Suprapubic skin (tissue), 4 donors: ENCODE measurements around the gene OR5P2. TPM values are rescaled to one million over a fixed set of nuclear protein-coding genes. Genes with fewer than 3 reads are reported as not detected.

Source experiments
- DNase-seq, 2 donors: peaks; one replicate each; pipeline ENCODE4 v3.0.0-alpha.2; 2019; ENCODE audit warnings: low spot score in 2 of 2
- H3K27ac ChIP-seq: fragments of 200-600 bp; sonication (generic); one replicate; pipeline ENCODE4 v1.5.1; 2019
- H3K27me3 ChIP-seq: fragments of 200-600 bp; sonication (generic); one replicate; pipeline ENCODE4 v1.5.1; 2019
- H3K36me3 ChIP-seq: fragments of 200-600 bp; sonication (generic); one replicate; pipeline ENCODE4 v1.5.1; 2019
- H3K4me1 ChIP-seq: fragments of 200-600 bp; sonication (generic); one replicate; pipeline ENCODE4 v1.5.1; 2019
- H3K4me3 ChIP-seq: fragments of 200-600 bp; sonication (generic); one replicate; pipeline ENCODE4 v1.5.1; 2019; ENCODE audit warnings: mild to moderate bottlenecking
- H3K9me3 ChIP-seq: fragments of 200-600 bp; sonication (generic); one replicate; pipeline ENCODE4 v1.5.1; 2019
- CTCF ChIP-seq, 2 donors: fragments of 200-600 bp in 1 of 2; fragments of 450-650 bp in 1 of 2; sonication (generic) in 1 of 2; IDR thresholded peaks; one replicate each; pipeline ENCODE4 v1.5.1; 2016 to 2019; ENCODE audit warnings: antibody characterized with exemption in 2 of 2, mild to moderate bottlenecking in 1 of 2, moderate library complexity in 1 of 2
- EP300 ChIP-seq: sonication (generic); formaldehyde crosslinking; IDR thresholded peaks from one replicate; pipeline ENCODE4 v1.6.1; 2017; ENCODE audit warnings: antibody characterized with exemption
- POLR2A ChIP-seq, 2 donors: fragments of 450-650 bp; IDR thresholded peaks; one replicate each; pipeline ENCODE4 v1.6.1; 2017; ENCODE audit warnings: antibody characterized with exemption in 2 of 2, mild to moderate bottlenecking in 2 of 2, moderate library complexity in 2 of 2
- POLR2AphosphoS5 ChIP-seq, 3 donors: sonication (generic); formaldehyde crosslinking; IDR thresholded peaks; one replicate each; pipeline ENCODE4 v1.6.1; 2017; ENCODE audit warnings: antibody characterized with exemption in 3 of 3
- WGBS: methylation state at CpG from one replicate; pipeline ENCODE4 v1.1.5; 2018; 5-methylcytosine and 5-hydroxymethylcytosine counted together
- total RNA-seq, 4 donors: library from RNA; depleted of rRNA; stranded (reverse); fragments of >200 nt; gene quantifications; one replicate each; pipeline ENCODE4 v1.1.0, GENCODE V29; 2016

Gene OR5P2
- 10 to 100 TPM in 1 of 4 donors, 1 to 10 TPM in 3; 1.8 to 17.2 (median 2.5) TPM for total RNA-seq

- Histone ChIP-seq H3K4me1 (no peaks in the 10 kb centered on the region), H3K4me3 (no peak within 1 kb of the TSS), H3K36me3 (no peaks in the 10 kb centered on the region), H3K9me3 (no peaks in the 10 kb centered on the region), H3K27me3 (no peaks in the 10 kb centered on the region), H3K27ac (no peak within 1 kb of the TSS)
- no peak for DNase-seq
- TF ChIP-seq POLR2AphosphoS5 (IDR thresholded peaks at IDR 0.05), result no peak
- no peak for TF ChIP-seq EP300
- TF ChIP-seq CTCF (IDR thresholded peaks at IDR 0.05), result no peak
- TF ChIP-seq POLR2A (IDR thresholded peaks at IDR 0.05), result no peak
- 90% methylated on average over 5 of the region's 5 CpGs for WGBS
These were observed at the start of gene OR5P2 for GRCh38 chr11:7796842-7797241. OR5P2 (minus strand) TSS chr11:7796942; CDS start chr11:7796942, 0 bp downstream.

- H3K36me3 ChIP-seq, result no peaks in the 10 kb centered on the region
- H3K27ac ChIP-seq, result no peak overlapping the region
- WGBS, result 94% methylated on average over 3 of the region's 3 CpGs
- H3K27me3 ChIP-seq, result no peaks in the 10 kb centered on the region
- H3K4me1 ChIP-seq, result no peaks in the 10 kb centered on the region
- DNase-seq, result no peak
- no peaks in the 10 kb centered on the region for H3K9me3 ChIP-seq
- H3K4me3 ChIP-seq, result no peak overlapping the region
- TF ChIP-seq EP300, result no peak
These were observed 49.3 kb upstream of the OR5P2 start for GRCh38 chr11:7846003-7846402.

DNA sequence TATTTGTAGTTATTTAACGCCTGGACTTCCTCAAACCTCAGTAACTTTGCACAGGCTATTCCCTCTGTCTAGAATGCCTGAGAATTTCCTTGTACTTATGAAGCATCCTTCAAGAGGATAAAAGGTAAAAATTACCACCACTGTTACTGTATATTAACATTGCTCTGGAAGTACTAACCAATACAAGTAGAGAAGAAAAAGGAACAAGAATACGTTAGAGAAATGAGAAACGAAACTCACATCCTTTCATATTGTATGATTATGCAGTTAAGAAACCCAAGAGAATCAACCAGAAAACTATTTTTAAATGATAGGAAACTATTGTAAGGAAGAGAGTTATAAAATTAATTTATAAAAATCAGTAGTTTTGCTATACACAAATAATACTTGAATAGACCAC, 48.2 kb upstream of the OR5P2 start:
- H3K9me3 ChIP-seq, result no peaks in the 10 kb centered on the region
- H3K36me3 ChIP-seq, result no peaks in the 10 kb centered on the region
- TF ChIP-seq CTCF (IDR thresholded peaks at IDR 0.05) (no peak), EP300 (no peak), POLR2AphosphoS5 (IDR thresholded peaks at IDR 0.05) (no peak), POLR2A (IDR thresholded peaks at IDR 0.05) (no peak)
- no peak overlapping the region for H3K4me3 ChIP-seq
- no peak overlapping the region for H3K27ac ChIP-seq
- no peak for DNase-seq
- H3K27me3 ChIP-seq, result no peaks in the 10 kb centered on the region
- no peaks in the 10 kb centered on the region for H3K4me1 ChIP-seq
- 46% methylated on average over 3 of the region's 3 CpGs for WGBS

GRCh38 chr11:7844521-7844920, 47.8 kb upstream of the OR5P2 start:
- H3K27me3 ChIP-seq, result no peaks in the 10 kb centered on the region
- 63% methylated on average over 1 of the region's 1 CpG for WGBS
- H3K27ac ChIP-seq, result no peak overlapping the region

DNA sequence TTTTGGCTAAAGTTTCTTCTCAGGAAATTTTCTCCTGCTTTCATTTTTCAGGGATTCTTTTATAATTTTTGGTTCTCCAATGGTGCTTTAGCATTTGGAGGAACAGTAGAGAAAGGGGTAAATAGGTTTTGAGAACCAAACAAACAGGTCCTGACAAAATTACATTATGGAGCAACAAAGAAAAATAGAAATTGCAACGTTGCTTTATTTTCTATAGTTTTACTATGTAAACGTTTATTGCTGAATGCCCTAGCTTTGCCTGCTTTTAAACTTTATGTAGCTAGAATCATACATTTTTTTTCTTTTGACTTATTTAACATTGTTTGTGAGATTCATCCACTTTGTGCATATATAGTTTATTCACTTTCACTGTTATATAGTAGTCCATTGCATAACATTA, 43.8 kb upstream of the OR5P2 start:
- Histone ChIP-seq H3K36me3 (no peaks in the 10 kb centered on the region), H3K27me3 (no peaks in the 10 kb centered on the region), H3K9me3 (no peaks in the 10 kb centered on the region), H3K4me3 (no peak overlapping the region), H3K4me1 (no peaks in the 10 kb centered on the region), H3K27ac (no peak overlapping the region)
- TF ChIP-seq POLR2A (IDR thresholded peaks at IDR 0.05) (no peak), CTCF (IDR thresholded peaks at IDR 0.05) (no peak), POLR2AphosphoS5 (IDR thresholded peaks at IDR 0.05) (no peak), EP300 (no peak)
- 72% methylated on average over 2 of the region's 2 CpGs for WGBS
- DNase-seq, result no peak

More at GRCh38 chr11:7844521-7844920, 47.8 kb upstream of the OR5P2 start:
- no peaks in the 10 kb centered on the region for H3K36me3 ChIP-seq
- H3K4me1 ChIP-seq, result no peaks in the 10 kb centered on the region
- no peak for DNase-seq
- TF ChIP-seq EP300 (no peak), CTCF (IDR thresholded peaks at IDR 0.05) (no peak), POLR2AphosphoS5 (IDR thresholded peaks at IDR 0.05) (no peak)
- H3K4me3 ChIP-seq, result no peak overlapping the region
- no peaks in the 10 kb centered on the region for H3K9me3 ChIP-seq

- no peak overlapping the region for H3K4me3 ChIP-seq
- no peaks in the 10 kb centered on the region for H3K4me1 ChIP-seq
- no peaks in the 10 kb centered on the region for H3K36me3 ChIP-seq
- H3K9me3 ChIP-seq, result no peaks in the 10 kb centered on the region
- no peak overlapping the region for H3K27ac ChIP-seq
- no peak for TF ChIP-seq POLR2A (IDR thresholded peaks at IDR 0.05)
- DNase-seq, result no peak
- no peaks in the 10 kb centered on the region for H3K27me3 ChIP-seq
These were observed 36.8 kb upstream of the OR5P2 start for GRCh38 chr11:7833527-7833926.
